Measurements from ENCODE around the gene RPS2.
"Not testable (repeated sequence)": the region's sequence is repeated elsewhere in the genome, so short reads cannot be mapped to it uniquely, and the experiment has no call there.

GRCh38 chr16:1920122-1920521 is 44.5 kb downstream of the RPS2 start:
- TF ChIP-seq EZH2 (IDR thresholded peaks at IDR 0.05; ENCODE audit: borderline replicate concordance); CTCF (IDR thresholded peaks at IDR 0.05; ENCODE audit: poor library complexity); EZH2phosphoT487 (IDR thresholded peaks at IDR 0.05; ENCODE audit: low read depth, severe bottlenecking, unreplicated experiment): not testable (repeated sequence)
